ENCODE measurements around the gene THBD.

THBD gene

GRCh38 chr20:23002276-23002675, 47.2 kb downstream of the THBD start:
- DNase-seq (ENCODE audit: low read depth) = peak; percentile 47
- no peak for TF ChIP-seq CTCF (IDR thresholded peaks at IDR 0.05; ENCODE audit: insufficient read depth, low read depth, low read length, missing control alignments)
- H3K4me3 ChIP-seq (ENCODE audit: low read length) = no peak overlapping the region

GRCh38 chr20:23000232-23000947, 49.1 kb downstream of the THBD start:
- H3K4me3 ChIP-seq (ENCODE audit: low read length) = no peak overlapping the region
- DNase-seq (ENCODE audit: low read depth) = peak; percentile 7
- TF ChIP-seq CTCF (IDR thresholded peaks at IDR 0.05; ENCODE audit: insufficient read depth, low read depth, low read length, missing control alignments) = no peak

- DNase-seq (ENCODE audit: low read depth) = peak; percentile 46
- TF ChIP-seq CTCF (IDR thresholded peaks at IDR 0.05; ENCODE audit: insufficient read depth, low read depth, low read length, missing control alignments) = no peak
- no peak overlapping the region for H3K4me3 ChIP-seq (ENCODE audit: low read length)
Measured at GRCh38 chr20:22999756-23000155, 49.7 kb downstream of the THBD start.

- DNase-seq (ENCODE audit: low read depth) = no peak
- no peak for TF ChIP-seq CTCF (IDR thresholded peaks at IDR 0.05; ENCODE audit: insufficient read depth, low read depth, low read length, missing control alignments)
- H3K4me3 ChIP-seq (ENCODE audit: low read length) = no peak overlapping the region
Measured at GRCh38 chr20:22998476-22998875, 51.0 kb downstream of the THBD start.

- no peak for TF ChIP-seq CTCF (IDR thresholded peaks at IDR 0.05; ENCODE audit: insufficient read depth, low read depth, low read length, missing control alignments)
Measured at GRCh38 chr20:22995923-22996322, 53.5 kb downstream of the THBD start.

More at GRCh38 chr20:22995923-22996322, 53.5 kb downstream of the THBD start:
- no peak overlapping the region for H3K4me3 ChIP-seq (ENCODE audit: low read length)
- no peak for DNase-seq (ENCODE audit: low read depth)

Measured in epithelial cell of esophagus (primary cell).